ENCODE results near the gene TRMT2A.

DNA sequence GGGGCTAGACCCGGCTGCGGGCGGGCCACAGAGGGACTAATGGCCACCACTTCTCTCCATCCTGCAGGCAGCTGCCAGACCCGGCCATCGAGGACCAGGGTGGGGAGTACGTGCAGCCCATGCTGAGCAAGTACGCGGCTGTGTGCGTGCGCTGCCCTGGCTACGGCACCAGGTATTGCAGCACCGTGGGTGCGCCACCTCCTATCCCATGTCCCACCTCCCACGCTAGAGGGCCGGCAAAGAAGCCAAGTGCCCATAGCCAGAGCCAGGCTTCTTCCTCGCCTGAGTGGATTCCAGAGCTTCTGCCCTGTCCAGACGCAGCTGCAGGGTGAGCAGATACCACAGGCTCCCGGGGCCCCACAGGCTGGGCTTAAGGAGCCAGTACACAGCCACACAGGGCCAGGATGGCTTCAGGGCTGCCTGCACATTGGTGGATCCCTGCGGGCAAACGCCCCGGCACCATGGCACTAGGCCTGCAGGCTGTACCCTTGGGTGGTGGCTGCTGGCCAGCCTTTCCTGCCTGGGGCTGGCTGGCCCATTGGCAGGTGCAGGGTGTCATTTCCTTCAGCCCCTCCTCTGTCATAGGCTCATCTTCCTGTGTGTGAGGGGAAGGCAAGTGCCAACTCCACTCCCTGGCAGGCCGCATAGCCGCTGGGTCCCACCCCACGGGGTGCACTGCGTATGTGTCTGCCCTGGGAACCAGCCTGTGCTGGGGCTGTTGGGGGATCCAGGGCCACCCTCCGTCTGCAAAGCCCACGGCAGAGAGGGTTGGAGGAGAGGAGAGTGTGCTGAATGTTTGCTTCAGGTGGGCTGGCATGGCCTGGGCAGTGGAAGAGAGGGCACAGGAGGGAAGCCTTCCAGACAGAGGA is 53.5 kb downstream of the TRMT2A start:
- TF ChIP-seq EZH2 (optimal IDR thresholded peaks at IDR 0.05; ENCODE audit: low read depth, low read length) (no peak), EZH2phosphoT487 (IDR thresholded peaks at IDR 0.05; ENCODE audit: low read length) (no peak)
- TF ChIP-seq, protein P1, sequence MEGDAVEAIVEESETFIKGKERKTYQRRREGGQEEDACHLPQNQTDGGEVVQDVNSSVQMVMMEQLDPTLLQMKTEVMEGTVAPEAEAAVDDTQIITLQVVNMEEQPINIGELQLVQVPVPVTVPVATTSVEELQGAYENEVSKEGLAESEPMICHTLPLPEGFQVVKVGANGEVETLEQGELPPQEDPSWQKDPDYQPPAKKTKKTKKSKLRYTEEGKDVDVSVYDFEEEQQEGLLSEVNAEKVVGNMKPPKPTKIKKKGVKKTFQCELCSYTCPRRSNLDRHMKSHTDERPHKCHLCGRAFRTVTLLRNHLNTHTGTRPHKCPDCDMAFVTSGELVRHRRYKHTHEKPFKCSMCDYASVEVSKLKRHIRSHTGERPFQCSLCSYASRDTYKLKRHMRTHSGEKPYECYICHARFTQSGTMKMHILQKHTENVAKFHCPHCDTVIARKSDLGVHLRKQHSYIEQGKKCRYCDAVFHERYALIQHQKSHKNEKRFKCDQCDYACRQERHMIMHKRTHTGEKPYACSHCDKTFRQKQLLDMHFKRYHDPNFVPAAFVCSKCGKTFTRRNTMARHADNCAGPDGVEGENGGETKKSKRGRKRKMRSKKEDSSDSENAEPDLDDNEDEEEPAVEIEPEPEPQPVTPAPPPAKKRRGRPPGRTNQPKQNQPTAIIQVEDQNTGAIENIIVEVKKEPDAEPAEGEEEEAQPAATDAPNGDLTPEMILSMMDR (IDR thresholded peaks at IDR 0.05; ENCODE audit: low read length): no peak
